Chondrocyte (in vitro differentiated cells): ENCODE data around the gene PALLD. TPM values are rescaled to one million over a fixed set of nuclear protein-coding genes. Genes with fewer than 3 reads are reported as not detected.
"Not testable (repeated sequence)": the region's sequence is repeated elsewhere in the genome, so short reads cannot be mapped to it uniquely, and the experiment has no call there.

Experiments
- DNase-seq: peaks from one replicate; pipeline ENCODE4 v3.0.0; 2021; ENCODE audit warnings: mixed read lengths, low spot score
- H3K27ac Mint-ChIP-seq: one replicate; pipeline ENCODE4 v1.8.0; 2021; ENCODE audit warnings: mild to moderate bottlenecking, moderate library complexity, mixed read lengths; ENCODE audit not compliant: unreplicated experiment
- H3K27me3 Mint-ChIP-seq: 2 replicates; pipeline ENCODE4 v1.8.0; 2021; ENCODE audit warnings: low read depth, mixed read lengths
- H3K36me3 Mint-ChIP-seq: 2 replicates; pipeline ENCODE4 v1.8.0; 2021; ENCODE audit warnings: low read depth, mixed read lengths
- H3K4me1 Mint-ChIP-seq: 2 replicates; pipeline ENCODE4 v1.8.0; 2021; ENCODE audit warnings: low read depth, mild to moderate bottlenecking, mixed read lengths
- H3K4me3 Mint-ChIP-seq: one replicate; pipeline ENCODE4 v1.8.0; 2021; ENCODE audit warnings: mild to moderate bottlenecking, moderate library complexity, mixed read lengths; ENCODE audit not compliant: unreplicated experiment
- H3K9me3 Mint-ChIP-seq: 2 replicates; pipeline ENCODE4 v1.8.0; 2021; ENCODE audit warnings: low read depth, mixed read lengths
- CTCF ChIP-seq: fragments of 200-600 bp; sonication (generic); IDR thresholded peaks from 2 replicates; pipeline ENCODE4 v1.5.0; 2021; ENCODE audit warnings: antibody characterized with exemption, mild to moderate bottlenecking, moderate library complexity
- total RNA-seq: library from RNA; stranded (reverse); gene quantifications from 3 replicates; pipeline ENCODE4 v1.2.1, GENCODE V29; 2021

PALLD gene
- total RNA-seq, 1 donor from 2014 or later, result 900 TPM

GRCh38 chr4:168509786-168510185 lies 12.9 kb downstream of the PALLD start:
- Mint-ChIP-seq H3K27me3 (no peaks in the 10 kb centered on the region), H3K36me3 (no peaks in the 10 kb centered on the region), H3K4me1 (peaks cover 8% of the 10 kb centered on the region), H3K4me3 (no peak overlapping the region), H3K9me3 (no peaks in the 10 kb centered on the region), H3K27ac (no peak overlapping the region)
- no peak for DNase-seq
- TF ChIP-seq CTCF, result no peak

- Mint-ChIP-seq H3K27me3 (no peaks in the 10 kb centered on the region), H3K4me3 (no peak overlapping the region), H3K36me3 (peaks cover 2% of the 10 kb centered on the region), H3K4me1 (peaks cover 23% of the 10 kb centered on the region), H3K9me3 (peaks cover 4% of the 10 kb centered on the region), H3K27ac (no peak overlapping the region)
- no peak for DNase-seq
- no peak for TF ChIP-seq CTCF
These were observed 15.1 kb downstream of the PALLD start for GRCh38 chr4:168511780-168512489.

- H3K4me3 Mint-ChIP-seq, H3K9me3 Mint-ChIP-seq, H3K36me3 Mint-ChIP-seq: not testable (repeated sequence)
These were observed 17.0 kb downstream of the PALLD start for GRCh38 chr4:168513826-168514225.

GRCh38 chr4:168514249-168514852 lies 17.5 kb downstream of the PALLD start:
- peaks cover 23% of the 10 kb centered on the region for H3K4me1 Mint-ChIP-seq
- H3K27me3 Mint-ChIP-seq, result no peaks in the 10 kb centered on the region

More at GRCh38 chr4:168513826-168514225, 17.0 kb downstream of the PALLD start:
- not testable (repeated sequence) for H3K27ac Mint-ChIP-seq, H3K27me3 Mint-ChIP-seq, DNase-seq
- H3K4me1 Mint-ChIP-seq, result peaks cover 23% of the 10 kb centered on the region

GRCh38 chr4:168515222-168516011 lies 18.6 kb downstream of the PALLD start:
- H3K4me3 Mint-ChIP-seq, result no peak overlapping the region
- peak overlapping the region; percentile 58 for H3K27ac Mint-ChIP-seq

More at GRCh38 chr4:168514249-168514852, 17.5 kb downstream of the PALLD start:
- no peak overlapping the region for H3K4me3 Mint-ChIP-seq
- peaks cover 4% of the 10 kb centered on the region for H3K9me3 Mint-ChIP-seq
- peak; percentile 92 for TF ChIP-seq CTCF
- peaks cover 9% of the 10 kb centered on the region for H3K36me3 Mint-ChIP-seq
- no peak for DNase-seq
- no peak overlapping the region for H3K27ac Mint-ChIP-seq

More at GRCh38 chr4:168515222-168516011, 18.6 kb downstream of the PALLD start:
- Mint-ChIP-seq H3K4me1 (peaks cover 25% of the 10 kb centered on the region), H3K36me3 (peaks cover 9% of the 10 kb centered on the region), H3K9me3 (peaks cover 4% of the 10 kb centered on the region), H3K27me3 (no peaks in the 10 kb centered on the region)
- TF ChIP-seq CTCF, result no peak
- DNase-seq, result no peak
